GM20431 (cell line): ENCODE results near the gene STIM2.
"Not testable (repeated sequence)": the region's sequence is repeated elsewhere in the genome, so short reads cannot be mapped to it uniquely, and the experiment has no call there.

Experiments used
- in situ Hi-C: fragments of 300-500 bp; cut with MseI, MboI; formaldehyde crosslinking; loops from one replicate; pipeline ENCODE4 v1.15.0; 2020; ENCODE audit warnings: low sequenced_read_pairs; ENCODE audit not compliant: unreplicated experiment

Gene STIM2

GRCh38 chr4:26893491-26893890 lies 32.9 kb downstream of the STIM2 start:
- in situ Hi-C loops: no loop called here

- in situ Hi-C loops: not testable (repeated sequence)
These were observed 34.2 kb downstream of the STIM2 start for GRCh38 chr4:26894881-26895280.

GRCh38 chr4:26896636-26897035 lies 36.0 kb downstream of the STIM2 start:
- in situ Hi-C loops: no loop called here

- in situ Hi-C loops: no loop called here
These were observed 39.4 kb downstream of the STIM2 start for GRCh38 chr4:26899991-26900390.

GRCh38 chr4:26900765-26901164 lies 40.1 kb downstream of the STIM2 start:
- in situ Hi-C loops: no loop called here

- in situ Hi-C loops: no loop called here
These were observed 44.5 kb downstream of the STIM2 start for GRCh38 chr4:26905172-26905571.

GRCh38 chr4:26907731-26908599 lies 47.3 kb downstream of the STIM2 start:
- in situ Hi-C loops: no loop called here

GRCh38 chr4:26909369-26909768 lies 48.7 kb downstream of the STIM2 start:
- in situ Hi-C loops: no loop called here

- in situ Hi-C loops: no loop called here
These were observed 50.6 kb downstream of the STIM2 start for GRCh38 chr4:26911254-26911653.

GRCh38 chr4:26912069-26912468 lies 51.4 kb downstream of the STIM2 start:
- in situ Hi-C loops: no loop called here

GRCh38 chr4:26912810-26913209 lies 52.2 kb downstream of the STIM2 start:
- in situ Hi-C loops: no loop called here

GRCh38 chr4:26916195-26916594 lies 55.6 kb downstream of the STIM2 start:
- in situ Hi-C loops: no loop called here

- in situ Hi-C loops: no loop called here
These were observed 70.3 kb downstream of the STIM2 start for GRCh38 chr4:26930964-26931363.

- in situ Hi-C loops: no loop called here
These were observed 70.8 kb downstream of the STIM2 start for GRCh38 chr4:26931451-26931850.

- in situ Hi-C loops: no loop called here
These were observed 71.3 kb downstream of the STIM2 start for GRCh38 chr4:26931966-26932365.

- in situ Hi-C loops: no loop called here
These were observed 74.8 kb downstream of the STIM2 start for GRCh38 chr4:26935397-26935796.

- in situ Hi-C loops: no loop called here
These were observed 75.8 kb downstream of the STIM2 start for GRCh38 chr4:26936284-26937065.

GRCh38 chr4:26937139-26937538 lies 76.5 kb downstream of the STIM2 start:
- in situ Hi-C loops: no loop called here

- in situ Hi-C loops: no loop called here
These were observed 76.9 kb downstream of the STIM2 start for GRCh38 chr4:26937567-26937966.

GRCh38 chr4:26938516-26938915 lies 77.9 kb downstream of the STIM2 start:
- in situ Hi-C loops: no loop called here

GRCh38 chr4:26941951-26942350 lies 81.3 kb downstream of the STIM2 start:
- in situ Hi-C loops: no loop called here
